Ishikawa (cell line): ENCODE data around the gene JMY.

ENCODE experiments used
- TEAD4 ChIP-seq: IDR thresholded peaks from 2 replicates; pipeline ENCODE4 v1.6.1; 2012
- TF ChIP-seq, protein P1 (sequence below): IDR thresholded peaks from 2 replicates; pipeline ENCODE4 v1.6.1; 2012

DNA sequence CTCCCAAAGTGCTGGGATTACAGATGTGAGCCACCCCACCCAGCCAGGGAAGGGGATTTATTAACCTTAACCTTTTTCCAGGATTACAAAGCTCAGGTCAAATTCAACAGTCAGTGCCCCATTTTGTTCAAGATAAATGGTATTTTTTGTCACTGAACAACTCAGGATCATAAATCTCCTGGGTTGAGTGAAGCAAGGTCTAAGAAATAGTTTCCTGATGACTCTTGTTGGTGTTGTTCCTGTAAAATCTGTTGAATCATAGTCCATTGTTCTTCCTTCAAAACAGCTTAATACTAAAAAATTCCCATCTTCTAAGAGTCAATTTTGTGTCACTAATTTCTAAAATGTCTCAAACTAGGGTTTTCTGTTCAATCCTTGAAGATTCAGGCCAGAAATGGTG is 33.9 kb upstream of the JMY start:
- no peak for TF ChIP-seq TEAD4
- TF ChIP-seq, protein P1, sequence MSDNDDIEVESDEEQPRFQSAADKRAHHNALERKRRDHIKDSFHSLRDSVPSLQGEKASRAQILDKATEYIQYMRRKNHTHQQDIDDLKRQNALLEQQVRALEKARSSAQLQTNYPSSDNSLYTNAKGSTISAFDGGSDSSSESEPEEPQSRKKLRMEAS, result no peak
